Measurements from ENCODE around the gene LCAT.

DNA sequence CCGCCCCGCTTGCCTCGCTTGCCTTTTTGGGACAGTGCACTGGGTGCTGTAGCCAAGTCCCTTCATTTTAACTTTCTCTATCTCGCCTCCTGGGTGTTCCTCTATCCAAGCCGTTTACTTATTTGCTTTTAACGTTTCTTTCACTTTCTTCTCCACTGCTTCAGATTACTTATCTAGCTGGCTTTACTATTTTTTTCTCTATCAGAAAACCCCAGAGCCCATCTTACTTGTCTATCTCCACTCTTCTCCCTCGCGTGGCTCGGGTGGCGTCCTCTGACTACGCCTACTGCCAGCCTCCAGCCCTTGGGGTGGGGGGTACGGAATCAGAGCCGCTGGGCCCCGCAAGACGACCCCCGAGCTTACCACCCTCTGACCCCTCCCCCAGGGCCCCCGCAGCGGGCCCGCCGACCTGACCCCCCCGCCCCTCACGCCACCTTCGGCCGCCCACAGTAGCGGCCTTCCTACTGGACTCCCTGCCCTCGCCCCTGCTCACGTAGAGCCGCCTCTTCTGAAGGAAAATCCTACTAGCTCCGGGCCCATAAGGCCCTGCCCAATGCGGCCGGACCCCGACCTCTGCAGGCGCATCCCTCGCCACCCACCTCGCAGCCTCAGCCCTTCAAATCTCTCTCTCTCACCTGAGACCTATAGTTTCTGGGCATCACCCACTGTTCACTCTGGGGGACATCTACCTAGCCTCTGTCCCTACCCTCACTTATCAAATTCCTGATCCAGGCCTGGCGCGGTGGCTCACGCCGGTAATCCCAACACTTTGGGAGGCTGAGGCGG, 25.5 kb upstream of the LCAT start:
- TF ChIP-seq, protein P1, sequence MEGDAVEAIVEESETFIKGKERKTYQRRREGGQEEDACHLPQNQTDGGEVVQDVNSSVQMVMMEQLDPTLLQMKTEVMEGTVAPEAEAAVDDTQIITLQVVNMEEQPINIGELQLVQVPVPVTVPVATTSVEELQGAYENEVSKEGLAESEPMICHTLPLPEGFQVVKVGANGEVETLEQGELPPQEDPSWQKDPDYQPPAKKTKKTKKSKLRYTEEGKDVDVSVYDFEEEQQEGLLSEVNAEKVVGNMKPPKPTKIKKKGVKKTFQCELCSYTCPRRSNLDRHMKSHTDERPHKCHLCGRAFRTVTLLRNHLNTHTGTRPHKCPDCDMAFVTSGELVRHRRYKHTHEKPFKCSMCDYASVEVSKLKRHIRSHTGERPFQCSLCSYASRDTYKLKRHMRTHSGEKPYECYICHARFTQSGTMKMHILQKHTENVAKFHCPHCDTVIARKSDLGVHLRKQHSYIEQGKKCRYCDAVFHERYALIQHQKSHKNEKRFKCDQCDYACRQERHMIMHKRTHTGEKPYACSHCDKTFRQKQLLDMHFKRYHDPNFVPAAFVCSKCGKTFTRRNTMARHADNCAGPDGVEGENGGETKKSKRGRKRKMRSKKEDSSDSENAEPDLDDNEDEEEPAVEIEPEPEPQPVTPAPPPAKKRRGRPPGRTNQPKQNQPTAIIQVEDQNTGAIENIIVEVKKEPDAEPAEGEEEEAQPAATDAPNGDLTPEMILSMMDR (IDR thresholded peaks at IDR 0.05 in 2 of 3, conservative IDR thresholded peaks at IDR 0.05 in 1 of 3; ENCODE audit: insufficient read depth in 2 of 3, low read depth in 1 of 3, low read length in 3 of 3) = no peak
- TF ChIP-seq ZNF395 (CRISPR knock-in tag; IDR thresholded peaks at IDR 0.05) (peak; percentile 74; the same call in 1 of the 2 replicates), ATF3 (IDR thresholded peaks at IDR 0.05) (no peak), ATF3 (CRISPR knock-in tag; conservative IDR thresholded peaks at IDR 0.05) (no peak), RNF2 (IDR thresholded peaks at IDR 0.05) (no peak), CREM (IDR thresholded peaks at IDR 0.05; ENCODE audit: low read depth) (no peak), SIN3B (IDR thresholded peaks at IDR 0.05; ENCODE audit: low read depth) (no peak), POLR2A (conservative IDR thresholded peaks at IDR 0.05) (no peak)
- TF ChIP-seq, protein P2, sequence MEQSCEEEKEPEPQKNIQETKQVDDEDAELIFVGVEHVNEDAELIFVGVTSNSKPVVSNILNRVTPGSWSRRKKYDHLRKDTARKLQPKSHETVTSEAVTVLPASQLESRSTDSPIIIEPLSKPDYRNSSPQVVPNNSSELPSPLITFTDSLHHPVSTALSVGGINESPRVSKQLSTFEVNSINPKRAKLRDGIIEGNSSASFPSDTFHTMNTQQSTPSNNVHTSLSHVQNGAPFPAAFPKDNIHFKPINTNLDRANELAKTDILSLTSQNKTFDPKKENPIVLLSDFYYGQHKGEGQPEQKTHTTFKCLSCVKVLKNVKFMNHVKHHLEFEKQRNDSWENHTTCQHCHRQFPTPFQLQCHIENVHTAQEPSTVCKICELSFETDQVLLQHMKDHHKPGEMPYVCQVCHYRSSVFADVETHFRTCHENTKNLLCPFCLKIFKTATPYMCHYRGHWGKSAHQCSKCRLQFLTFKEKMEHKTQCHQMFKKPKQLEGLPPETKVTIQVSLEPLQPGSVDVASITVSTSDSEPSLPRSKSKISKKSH (CRISPR knock-in tag; IDR thresholded peaks at IDR 0.05) = no peak
